ENCODE measurements around the gene CST5. TPM values are rescaled to one million over a fixed set of nuclear protein-coding genes. Genes with fewer than 3 reads are reported as not detected.

Gene CST5
- polyA plus RNA-seq, 1 of the 3 experiments (the other 2 are of a cell fraction), result not detected

DNA sequence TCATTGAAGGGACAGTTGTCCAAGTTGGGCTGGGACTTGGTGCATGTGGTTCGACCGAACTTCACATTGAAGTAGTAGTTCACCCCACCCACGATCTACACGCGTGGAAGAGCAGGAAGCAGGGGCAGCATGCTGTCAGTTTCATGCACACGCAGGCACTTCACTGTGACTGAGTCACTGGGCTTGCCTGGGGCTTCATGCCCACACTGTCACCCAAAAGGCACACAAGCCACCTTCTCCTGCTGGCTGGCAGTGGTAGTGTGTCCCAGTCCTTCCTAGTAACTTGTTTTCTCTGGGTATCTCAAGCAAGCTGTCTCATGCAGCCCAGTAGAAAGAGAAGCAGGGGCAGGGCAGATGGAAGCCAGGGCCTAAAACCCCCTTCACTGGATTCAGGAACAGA lies 2.0 kb downstream of the CST5 start:
- Histone ChIP-seq H3K27me3 (ENCODE audit: insufficient read depth) (no peaks in the 10 kb centered on the region; the same call in 1 of the 2 replicates), H2AFZ (ENCODE audit: low read depth) (no peak overlapping the region), H3K79me2 (ENCODE audit: insufficient read depth) (no peaks in the 10 kb centered on the region), H3F3A (replicated peaks; ENCODE audit: insufficient read depth) (no peaks in the 10 kb centered on the region), H3K36me3 (replicated peaks in 1 of 2; ENCODE audit: control insufficient read depth in 1 of 2, insufficient read depth in 2 of 2, low read length in 1 of 2) (no peaks in the 10 kb centered on the region), H3K4me1 (ENCODE audit: control insufficient read depth in 1 of 2, insufficient read depth in 2 of 2, low read depth in 1 of 2, low read length in 1 of 2) (no peaks in the 10 kb centered on the region), H3K27ac (ENCODE audit: low read depth in 2 of 2, low read length in 1 of 2) (no peak overlapping the region), H3K9me3 (no peaks in the 10 kb centered on the region), H3K4me2 (no peak overlapping the region), H3K9me2 (no peaks in the 10 kb centered on the region), H3K4me3 (ENCODE audit: low read depth in 2 of 2, low read length in 1 of 2) (no peak overlapping the region), H3K9ac (no peak overlapping the region), H4K20me1 (ENCODE audit: insufficient read depth) (no peaks in the 10 kb centered on the region)
- TF ChIP-seq REST (IDR thresholded peaks at IDR 0.05; ENCODE audit: low read depth, low read length) (no peak), USF2 (IDR thresholded peaks at IDR 0.05; ENCODE audit: borderline replicate concordance, low read depth, low read length) (no peak), ELF1 (IDR thresholded peaks at IDR 0.05) (no peak), JUND (IDR thresholded peaks at IDR 0.05) (no peak), RAD21 (IDR thresholded peaks at IDR 0.05; ENCODE audit: low read length) (no peak), MXI1 (IDR thresholded peaks at IDR 0.05; ENCODE audit: low read depth, low read length) (no peak), NFIC (IDR thresholded peaks at IDR 0.05; ENCODE audit: borderline replicate concordance) (no peak), SIN3A (IDR thresholded peaks at IDR 0.05; ENCODE audit: borderline replicate concordance, low read depth, low read length) (no peak)
- CTCF ChIA-PET, result no interaction called here
- WGBS (ENCODE audit: low lambda C conversion rate), result 29% methylated on average over 1 of the region's 6 CpGs
- no peak for DNase-seq
- POLR2A ChIA-PET, result no interaction called here

- H3K9me2 ChIP-seq, result no peaks in the 10 kb centered on the region
- H3K79me2 ChIP-seq (ENCODE audit: insufficient read depth), result no peaks in the 10 kb centered on the region
- H3K27ac ChIP-seq (ENCODE audit: low read depth in 2 of 2, low read length in 1 of 2), result no peak overlapping the region
- H4K20me1 ChIP-seq (ENCODE audit: insufficient read depth), result no peaks in the 10 kb centered on the region
- no peak overlapping the region for H2AFZ ChIP-seq (ENCODE audit: low read depth)
- 18% methylated on average over 6 of the region's 6 CpGs for WGBS (ENCODE audit: low lambda C conversion rate)
- no peaks in the 10 kb centered on the region for H3K9me3 ChIP-seq
- no peaks in the 10 kb centered on the region for H3K36me3 ChIP-seq (replicated peaks in 1 of 2; ENCODE audit: control insufficient read depth in 1 of 2, insufficient read depth in 2 of 2, low read length in 1 of 2)
- H3K9ac ChIP-seq, result no peak overlapping the region
- H3F3A ChIP-seq (replicated peaks; ENCODE audit: insufficient read depth), result no peaks in the 10 kb centered on the region
- no peak overlapping the region for H3K4me2 ChIP-seq
- POLR2A ChIA-PET, result no interaction called here
- H3K4me3 ChIP-seq (ENCODE audit: low read depth in 2 of 2, low read length in 1 of 2), result no peak overlapping the region
- no peaks in the 10 kb centered on the region for H3K4me1 ChIP-seq (ENCODE audit: control insufficient read depth in 1 of 2, insufficient read depth in 2 of 2, low read depth in 1 of 2, low read length in 1 of 2)
- CTCF ChIA-PET, result no interaction called here
- no peak for DNase-seq
- H3K27me3 ChIP-seq (ENCODE audit: insufficient read depth), result no peaks in the 10 kb centered on the region; the same call in 1 of the 2 replicates
- no peak for TF ChIP-seq FOXJ3 (CRISPR knock-in tag; IDR thresholded peaks at IDR 0.05)
- no peak for TF ChIP-seq FOSL2 (IDR thresholded peaks at IDR 0.05; ENCODE audit: borderline replicate concordance, low read depth)
- TF ChIP-seq RXRA (IDR thresholded peaks at IDR 0.05; ENCODE audit: borderline replicate concordance, low read depth), result no peak
- no peak for TF ChIP-seq USF2 (IDR thresholded peaks at IDR 0.05; ENCODE audit: borderline replicate concordance, low read depth, low read length)
- TF ChIP-seq, protein P1, sequence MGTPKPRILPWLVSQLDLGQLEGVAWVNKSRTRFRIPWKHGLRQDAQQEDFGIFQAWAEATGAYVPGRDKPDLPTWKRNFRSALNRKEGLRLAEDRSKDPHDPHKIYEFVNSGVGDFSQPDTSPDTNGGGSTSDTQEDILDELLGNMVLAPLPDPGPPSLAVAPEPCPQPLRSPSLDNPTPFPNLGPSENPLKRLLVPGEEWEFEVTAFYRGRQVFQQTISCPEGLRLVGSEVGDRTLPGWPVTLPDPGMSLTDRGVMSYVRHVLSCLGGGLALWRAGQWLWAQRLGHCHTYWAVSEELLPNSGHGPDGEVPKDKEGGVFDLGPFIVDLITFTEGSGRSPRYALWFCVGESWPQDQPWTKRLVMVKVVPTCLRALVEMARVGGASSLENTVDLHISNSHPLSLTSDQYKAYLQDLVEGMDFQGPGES (IDR thresholded peaks at IDR 0.05; ENCODE audit: low read depth, low read length), result no peak
- no peak for TF ChIP-seq RCOR1 (IDR thresholded peaks at IDR 0.05; ENCODE audit: low read length)
- TF ChIP-seq RAD21 (IDR thresholded peaks at IDR 0.05; ENCODE audit: low read length), result no peak
- no peak for TF ChIP-seq REST (IDR thresholded peaks at IDR 0.05; ENCODE audit: low read depth, low read length)
- TF ChIP-seq, protein P2, sequence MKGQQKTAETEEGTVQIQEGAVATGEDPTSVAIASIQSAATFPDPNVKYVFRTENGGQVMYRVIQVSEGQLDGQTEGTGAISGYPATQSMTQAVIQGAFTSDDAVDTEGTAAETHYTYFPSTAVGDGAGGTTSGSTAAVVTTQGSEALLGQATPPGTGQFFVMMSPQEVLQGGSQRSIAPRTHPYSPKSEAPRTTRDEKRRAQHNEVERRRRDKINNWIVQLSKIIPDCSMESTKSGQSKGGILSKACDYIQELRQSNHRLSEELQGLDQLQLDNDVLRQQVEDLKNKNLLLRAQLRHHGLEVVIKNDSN (IDR thresholded peaks at IDR 0.05; ENCODE audit: borderline replicate concordance, low read depth), result no peak
- no peak for TF ChIP-seq EP300 (IDR thresholded peaks at IDR 0.05; ENCODE audit: borderline replicate concordance in 1 of 2, low read depth in 1 of 2, low read length in 1 of 2)
Observed at GRCh38 chr20:23875606-23876237, 3.8 kb downstream of the CST5 start.
